H1 (cell line): Measurements from ENCODE around the gene PXN.

ENCODE experiments used
- CREB1 ChIP-seq: IDR thresholded peaks from 2 replicates; pipeline ENCODE4 v1.6.1; 2012; ENCODE audit warnings: inconsistent platforms
- CTCF ChIP-seq, 3 experiments: IDR thresholded peaks; 1 replicate in 2 of 3; 2 replicates in 1 of 3; pipeline versions ENCODE4 v1.5.1 to v1.6.1; 2011; ENCODE audit warnings: low read length in 3 of 3, mild to moderate bottlenecking in 3 of 3, inconsistent platforms in 2 of 3, low read depth in 1 of 3, moderate library complexity in 1 of 3; ENCODE audit not compliant: insufficient read depth in 1 of 3; ENCODE audit errors: control extremely low read depth in 1 of 3
- EP300 ChIP-seq, 2 experiments: IDR thresholded peaks; 1 replicate in 1 of 2; 2 replicates in 1 of 2; pipeline ENCODE4 v1.6.1; 2011 to 2012; ENCODE audit warnings: low read depth in 2 of 2, low read length in 2 of 2, mild to moderate bottlenecking in 2 of 2, borderline replicate concordance in 1 of 2, inconsistent platforms in 1 of 2, moderate library complexity in 1 of 2
- EZH2 ChIP-seq: fragments of 200-600 bp; sonication (generic); IDR thresholded peaks from 2 replicates; pipeline ENCODE4 v1.7.1; 2012; ENCODE audit warnings: low read depth, mild to moderate bottlenecking, moderate library complexity, low read length, inconsistent platforms; ENCODE audit not compliant: severe bottlenecking
- GABPA ChIP-seq: IDR thresholded peaks from 2 replicates; pipeline ENCODE4 v1.6.1; 2011; ENCODE audit warnings: mild to moderate bottlenecking, low read length, moderate library complexity, borderline replicate concordance; ENCODE audit not compliant: insufficient read depth
- MAX ChIP-seq: IDR thresholded peaks from 2 replicates; pipeline ENCODE4 v1.6.1; 2012; ENCODE audit warnings: inconsistent platforms
- RFX5 ChIP-seq: IDR thresholded peaks from 2 replicates; pipeline ENCODE4 v1.6.1; 2011; ENCODE audit warnings: low read depth, low read length, improper control_type of control experiment, borderline replicate concordance
- SUZ12 ChIP-seq: fragments of 200-600 bp; sonication (generic); IDR thresholded peaks from 2 replicates; pipeline ENCODE4 v1.6.1; 2012; ENCODE audit warnings: mild to moderate bottlenecking, inconsistent platforms, low read length, moderate library complexity, mixed read lengths
- TAF1 ChIP-seq: IDR thresholded peaks from 2 replicates; pipeline ENCODE4 v1.6.1; 2011; ENCODE audit warnings: mild to moderate bottlenecking, low read depth, low read length

- TF ChIP-seq CTCF (IDR thresholded peaks at IDR 0.05; ENCODE audit: control extremely low read depth in 1 of 3, insufficient read depth in 1 of 3, low read depth in 1 of 3, low read length in 3 of 3): no peak
- TF ChIP-seq SUZ12: no peak
- no peak for TF ChIP-seq CREB1
- no peak for TF ChIP-seq GABPA
- no peak for TF ChIP-seq MAX
- no peak for TF ChIP-seq EZH2
- no peak for TF ChIP-seq RFX5
- no peak for TF ChIP-seq TAF1
- TF ChIP-seq EP300 (IDR thresholded peaks at IDR 0.05; ENCODE audit: borderline replicate concordance in 1 of 2, low read depth in 2 of 2, low read length in 2 of 2): no peak
Measured at GRCh38 chr12:120175537-120175936, 90.0 kb downstream of the PXN start.
